ENCODE results near the gene AGAP5.
A peak's percentile ranks its signal among the peaks of the same experiment; 100 is the strongest.
"Not testable (repeated sequence)": the region's sequence is repeated elsewhere in the genome, so short reads cannot be mapped to it uniquely, and the experiment has no call there.

Gene AGAP5

GRCh38 chr10:73697675-73698159, at the start of gene AGAP5:
Gene AGAP5 (minus strand): TSS chr10:73698109. CDS start chr10:73697755, 354 bp downstream.
- not testable (repeated sequence) for DNase-seq

- DNase-seq: no peak
These were observed 48.8 kb upstream of the AGAP5 start for GRCh38 chr10:73746721-73747120.

- peak; percentile 69 for DNase-seq
These were observed 46.7 kb upstream of the AGAP5 start for GRCh38 chr10:73744664-73744975.

GRCh38 chr10:73743905-73744663, 46.2 kb upstream of the AGAP5 start, which contains the start of gene SEC24C:
Gene SEC24C (plus strand): TSS chr10:73744372. CDS start chr10:73746833, 2,461 bp downstream.
- DNase-seq: peak; percentile 96

GRCh38 chr10:73743327-73743904, 45.5 kb upstream of the AGAP5 start:
- no peak for DNase-seq

- no peak for DNase-seq
These were observed 44.5 kb upstream of the AGAP5 start for GRCh38 chr10:73742454-73742734.

- not testable (repeated sequence) for DNase-seq
These were observed 42.8 kb upstream of the AGAP5 start for GRCh38 chr10:73740501-73741254.

- no peak for DNase-seq
These were observed 36.9 kb upstream of the AGAP5 start for GRCh38 chr10:73734796-73735305.

- no peak for DNase-seq
These were observed 36.3 kb upstream of the AGAP5 start for GRCh38 chr10:73734028-73734720.

- DNase-seq: no peak
These were observed 35.2 kb upstream of the AGAP5 start for GRCh38 chr10:73732931-73733623.

- no peak for DNase-seq
These were observed 34.5 kb upstream of the AGAP5 start for GRCh38 chr10:73732426-73732825.

- no peak for DNase-seq
These were observed 33.9 kb upstream of the AGAP5 start for GRCh38 chr10:73731588-73732375.

- peak; percentile 94 for DNase-seq
These were observed 32.4 kb upstream of the AGAP5 start for GRCh38 chr10:73730153-73730906.

GRCh38 chr10:73729781-73730152, 31.9 kb upstream of the AGAP5 start:
- peak; percentile 44 for DNase-seq

GRCh38 chr10:73723516-73723915, 25.6 kb upstream of the AGAP5 start:
- DNase-seq: no peak

- not testable (repeated sequence) for DNase-seq
These were observed 22.7 kb upstream of the AGAP5 start for GRCh38 chr10:73720561-73720960.

GRCh38 chr10:73717556-73717955, 19.6 kb upstream of the AGAP5 start:
- no peak for DNase-seq

GRCh38 chr10:73716251-73716650, 18.3 kb upstream of the AGAP5 start:
- DNase-seq: no peak

- not testable (repeated sequence) for DNase-seq
These were observed 17.6 kb upstream of the AGAP5 start for GRCh38 chr10:73715179-73716156.

GRCh38 chr10:73714483-73714882, 16.6 kb upstream of the AGAP5 start:
- DNase-seq: not testable (repeated sequence)
